H9 (cell line): Measurements from ENCODE around the gene SNPH. TPM values are rescaled to one million over a fixed set of nuclear protein-coding genes. Genes with fewer than 3 reads are reported as not detected.
"Not testable (repeated sequence)": the region's sequence is repeated elsewhere in the genome, so short reads cannot be mapped to it uniquely, and the experiment has no call there.

ENCODE experiments used
- DNase-seq: peaks from one replicate; pipeline ENCODE4 v3.0.0-alpha.2; 2017
- H2AFZ ChIP-seq: one replicate; pipeline ENCODE4 v1.6.1; 2013; ENCODE audit warnings: mild to moderate bottlenecking, low read length, control low read depth, moderate library complexity
- H2AK5ac ChIP-seq: 2 replicates; pipeline ENCODE4 v1.6.1; 2013; ENCODE audit warnings: low read length, control low read depth, mixed read lengths; ENCODE audit not compliant: insufficient read length
- H2BK120ac ChIP-seq: one replicate; pipeline ENCODE4 v1.6.1; 2013; ENCODE audit warnings: low read depth, mild to moderate bottlenecking, low read length, control low read depth, inconsistent platforms; ENCODE audit not compliant: poor library complexity, severe bottlenecking
- H2BK12ac ChIP-seq: 2 replicates; pipeline ENCODE4 v1.6.1; 2013; ENCODE audit warnings: low read length, control low read depth, mixed read lengths, low read depth; ENCODE audit not compliant: insufficient read length
- H2BK15ac ChIP-seq: 2 replicates; pipeline ENCODE4 v1.6.1; 2013; ENCODE audit warnings: low read depth, low read length, control low read depth
- H2BK20ac ChIP-seq: one replicate; pipeline ENCODE4 v1.6.1; 2013; ENCODE audit warnings: low read depth, mild to moderate bottlenecking, low read length, control low read depth, inconsistent platforms; ENCODE audit not compliant: poor library complexity, severe bottlenecking
- H2BK5ac ChIP-seq: 2 replicates; pipeline ENCODE4 v1.6.1; 2013; ENCODE audit warnings: low read length, control low read depth, mixed read lengths; ENCODE audit not compliant: insufficient read length
- H3K14ac ChIP-seq: 2 replicates; pipeline ENCODE4 v1.6.1; 2013; ENCODE audit warnings: low read length, control low read depth; ENCODE audit not compliant: insufficient read depth
- H3K18ac ChIP-seq: 2 replicates; pipeline ENCODE4 v1.6.1; 2013; ENCODE audit warnings: low read depth, mild to moderate bottlenecking, mixed read lengths, low read length, control low read depth; ENCODE audit not compliant: insufficient read length
- H3K23ac ChIP-seq: 2 replicates; pipeline ENCODE4 v1.6.1; 2013; ENCODE audit warnings: low read length, control low read depth, mixed read lengths, low read depth; ENCODE audit not compliant: insufficient read length
- H3K23me2 ChIP-seq: 2 replicates; pipeline ENCODE4 v1.6.1; 2013; ENCODE audit warnings: low read depth, mild to moderate bottlenecking, mixed read lengths, low read length, control low read depth; ENCODE audit not compliant: insufficient read length, poor library complexity, severe bottlenecking
- H3K27ac ChIP-seq: 2 replicates; pipeline ENCODE4 v1.5.1; 2013; ENCODE audit warnings: low read length, control low read depth, mixed read lengths, low read depth; ENCODE audit not compliant: insufficient read length
- H3K27me3 ChIP-seq: 2 replicates; pipeline ENCODE4 v1.6.1; 2013; ENCODE audit warnings: low read length, control low read depth, inconsistent platforms; ENCODE audit not compliant: insufficient read depth
- H3K4ac ChIP-seq: 2 replicates; pipeline ENCODE4 v1.6.1; 2013; ENCODE audit warnings: low read depth, mild to moderate bottlenecking, control low read depth, inconsistent platforms, low read length, moderate library complexity
- H3K4me1 ChIP-seq: 2 replicates; pipeline ENCODE4 v1.6.1; 2013; ENCODE audit warnings: low read length, control low read depth, inconsistent platforms; ENCODE audit not compliant: insufficient read depth
- H3K4me2 ChIP-seq: 2 replicates; pipeline ENCODE4 v1.6.1; 2013; ENCODE audit warnings: low read length, control low read depth, mixed read lengths; ENCODE audit not compliant: insufficient read length, insufficient read depth
- H3K56ac ChIP-seq: 2 replicates; pipeline ENCODE4 v1.6.1; 2013; ENCODE audit warnings: low read depth, mild to moderate bottlenecking, mixed read lengths, low read length, control low read depth; ENCODE audit not compliant: insufficient read length
- H3K79me1 ChIP-seq: 2 replicates; pipeline ENCODE4 v1.6.1; 2013; ENCODE audit warnings: low read depth, mild to moderate bottlenecking, moderate library complexity, low read length, control low read depth, inconsistent platforms; ENCODE audit not compliant: insufficient read depth, poor library complexity, severe bottlenecking
- H3K79me2 ChIP-seq: 2 replicates; pipeline ENCODE4 v1.6.1; 2013; ENCODE audit warnings: low read length, control low read depth, inconsistent platforms; ENCODE audit not compliant: insufficient read depth
- H3K9ac ChIP-seq: 2 replicates; pipeline ENCODE4 v1.6.1; 2013; ENCODE audit warnings: low read length, control low read depth, mixed read lengths; ENCODE audit not compliant: insufficient read length; ENCODE audit errors: extremely low read depth
- H3K9me3 ChIP-seq: one replicate; pipeline ENCODE4 v1.6.1; 2013; ENCODE audit warnings: low read depth, low read length, inconsistent platforms; ENCODE audit not compliant: control insufficient read depth
- H3T11ph ChIP-seq: one replicate; pipeline ENCODE4 v1.6.1; 2013; ENCODE audit warnings: mild to moderate bottlenecking, low read length, control low read depth, inconsistent platforms
- H4K20me1 ChIP-seq: one replicate; pipeline ENCODE4 v1.6.1; 2013; ENCODE audit not compliant: control insufficient read depth, insufficient read length, insufficient read depth
- H4K5ac ChIP-seq: 2 replicates; pipeline ENCODE4 v1.6.1; 2013; ENCODE audit warnings: low read depth, mild to moderate bottlenecking, mixed read lengths, low read length, control low read depth; ENCODE audit not compliant: insufficient read length
- H4K8ac ChIP-seq: replicated peaks from 2 replicates; pipeline ENCODE4 v1.6.1; 2013; ENCODE audit warnings: low read length, control low read depth, mixed read lengths, low read depth; ENCODE audit not compliant: insufficient read length
- H4K91ac ChIP-seq: 2 replicates; pipeline ENCODE4 v1.6.1; 2013; ENCODE audit warnings: low read depth, mild to moderate bottlenecking, moderate library complexity, mixed read lengths, low read length, control low read depth; ENCODE audit not compliant: insufficient read length
- H3K27ac Mint-ChIP-seq, 3 experiments: 2 replicates in 2 of 3; 3 replicates in 1 of 3; pipeline ENCODE4 v1.8.0; 2020 to 2021; ENCODE audit warnings: mixed read lengths in 3 of 3, mild to moderate bottlenecking in 1 of 3, moderate library complexity in 1 of 3
- H3K27me3 Mint-ChIP-seq: 2 replicates; pipeline ENCODE4 v1.8.0; 2021; ENCODE audit warnings: low read depth, mild to moderate bottlenecking, moderate library complexity, mixed read lengths
- H3K36me3 Mint-ChIP-seq, 3 experiments: 2 replicates in 2 of 3; 3 replicates in 1 of 3; pipeline ENCODE4 v1.8.0; 2020 to 2021; ENCODE audit warnings: low read depth in 3 of 3, mixed read lengths in 3 of 3; ENCODE audit not compliant: insufficient read depth in 1 of 3
- H3K4me1 Mint-ChIP-seq, 2 experiments: 2 replicates each; pipeline ENCODE4 v1.8.0; 2020; ENCODE audit warnings: mixed read lengths in 2 of 2
- H3K4me3 Mint-ChIP-seq, 2 experiments: 2 replicates in 1 of 2; 3 replicates in 1 of 2; pipeline ENCODE4 v1.8.0; 2020 to 2021; ENCODE audit warnings: mild to moderate bottlenecking in 2 of 2, mixed read lengths in 2 of 2, moderate library complexity in 1 of 2
- H3K9me3 Mint-ChIP-seq, 2 experiments: 2 replicates in 1 of 2; 3 replicates in 1 of 2; pipeline ENCODE4 v1.8.0; 2020; ENCODE audit warnings: mild to moderate bottlenecking in 2 of 2, mixed read lengths in 2 of 2, moderate library complexity in 1 of 2
- CTCF ChIP-seq: fragments of 200-600 bp; sonication (generic); conservative IDR thresholded peaks from 3 replicates; pipeline ENCODE4 v1.8.0; 2021; ENCODE audit warnings: antibody characterized with exemption, mild to moderate bottlenecking
- WGBS: extraction: QIAGEN DNeasy Blood & Tissue Kit; methylation state at CpG from one replicate; pipeline ENCODE4 v1.1.7; 2013; ENCODE audit warnings: missing lambda C conversion rate, low lambda C conversion rate, mixed read lengths; ENCODE audit not compliant: insufficient read length; ENCODE audit errors: extremely low coverage; 5-methylcytosine and 5-hydroxymethylcytosine counted together
- total RNA-seq: library from RNA; stranded (reverse); gene quantifications from 2 replicates; pipeline ENCODE4 v1.2.1, GENCODE V29; 2021

The SNPH gene
- total RNA-seq, 1 experiment from 2014 or later = 1.8 TPM

DNA sequence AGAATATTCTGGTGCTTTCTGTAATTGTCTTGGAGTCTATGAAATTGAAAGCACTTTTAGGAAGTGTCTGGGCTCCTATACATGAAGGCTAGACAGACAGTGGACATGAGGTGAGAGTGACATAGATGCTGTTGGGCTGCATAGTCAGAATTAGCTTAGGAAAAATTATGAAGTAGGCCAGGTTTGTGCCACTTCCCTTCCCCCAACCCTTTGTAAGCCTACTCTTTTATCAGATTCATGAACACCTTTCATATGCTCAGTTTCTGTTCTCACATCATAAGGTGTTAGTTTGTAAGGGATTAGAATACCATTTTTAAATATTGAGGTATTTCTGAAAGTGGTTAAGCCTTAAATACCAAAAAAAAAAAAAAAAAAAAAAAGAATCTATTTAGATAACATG, 18.4 kb upstream of the SNPH start:
- no peak for TF ChIP-seq CTCF
- no peak overlapping the region for H3T11ph ChIP-seq
- no peaks in the 10 kb centered on the region for H3K9me3 ChIP-seq
- no peak overlapping the region for H3K18ac ChIP-seq
- H3K4me1 ChIP-seq = no peaks in the 10 kb centered on the region
- no peak overlapping the region for H2BK120ac ChIP-seq
- no peaks in the 10 kb centered on the region for H3K23me2 ChIP-seq
- no peak overlapping the region for H2BK5ac ChIP-seq
- Mint-ChIP-seq H3K4me3 (no peak overlapping the region), H3K36me3 (peaks cover 0 to 4% (median 0%) of the 10 kb centered on the region in 3 experiments; a peak in 1 of 7 replicates), H3K27ac (no peak overlapping the region), H3K27me3 (peaks cover 10% of the 10 kb centered on the region), H3K4me1 (peaks cover 0 to 11% of the 10 kb centered on the region in 2 experiments; a peak in 2 of 4 replicates), H3K9me3 (peaks cover 5 to 8% of the 10 kb centered on the region in 2 experiments; a peak in 4 of 5 replicates)
- H3K27me3 ChIP-seq = no peaks in the 10 kb centered on the region
- no peak overlapping the region for H4K5ac ChIP-seq
- no peak overlapping the region for H2AK5ac ChIP-seq
- H3K14ac ChIP-seq = no peak overlapping the region
- no peak overlapping the region for H4K91ac ChIP-seq
- H3K79me2 ChIP-seq = no peaks in the 10 kb centered on the region
- no peak overlapping the region for H3K23ac ChIP-seq
- no peak overlapping the region for H2AFZ ChIP-seq
- H4K20me1 ChIP-seq = no peaks in the 10 kb centered on the region
- no peak overlapping the region for H3K9ac ChIP-seq
- no peaks in the 10 kb centered on the region for H3K79me1 ChIP-seq
- no peak overlapping the region for H3K4me2 ChIP-seq
- H2BK15ac ChIP-seq = no peak overlapping the region
- no peak overlapping the region for H3K4ac ChIP-seq
- no peak overlapping the region for H2BK12ac ChIP-seq
- H4K8ac ChIP-seq = no peak overlapping the region
- no peak overlapping the region for H2BK20ac ChIP-seq
- no peak for DNase-seq
- no peak overlapping the region for H3K56ac ChIP-seq
- H3K27ac ChIP-seq = no peak overlapping the region

DNA sequence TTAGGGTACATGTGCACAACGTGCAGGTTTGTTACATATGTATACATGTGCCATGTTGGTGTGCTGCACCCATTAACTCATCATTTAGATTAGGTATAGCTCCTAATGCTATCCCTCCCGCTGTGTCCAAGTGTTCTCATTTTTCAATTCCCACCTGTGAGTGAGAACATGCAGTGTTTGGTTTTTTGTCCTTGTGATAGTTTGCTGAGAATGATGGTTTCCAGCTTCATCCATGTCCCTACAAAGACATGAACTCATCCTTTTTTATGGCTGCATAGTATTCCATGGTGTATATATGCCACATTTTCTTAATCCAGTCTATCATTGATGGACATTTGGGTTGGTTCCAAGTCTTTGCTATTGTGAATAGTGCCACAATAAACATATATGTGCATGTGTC, 15.8 kb upstream of the SNPH start:
- H3K56ac ChIP-seq, H2AK5ac ChIP-seq, H2BK15ac ChIP-seq, H2BK12ac ChIP-seq, H4K91ac ChIP-seq, H2AFZ ChIP-seq, H3K79me2 ChIP-seq, H3K79me1 ChIP-seq, H3K9me3 ChIP-seq, H3K4ac ChIP-seq, H3K27ac Mint-ChIP-seq, H3K27ac ChIP-seq, H3K9me3 Mint-ChIP-seq, H3T11ph ChIP-seq, H4K20me1 ChIP-seq, H3K9ac ChIP-seq, H3K18ac ChIP-seq, H2BK5ac ChIP-seq, H3K4me3 Mint-ChIP-seq, H2BK20ac ChIP-seq, H3K23me2 ChIP-seq, H2BK120ac ChIP-seq, H3K14ac ChIP-seq, H3K27me3 ChIP-seq, H3K36me3 Mint-ChIP-seq, H4K8ac ChIP-seq, H3K23ac ChIP-seq, H4K5ac ChIP-seq, DNase-seq, H3K4me1 ChIP-seq, H3K4me2 ChIP-seq: not testable (repeated sequence)
- H3K4me1 Mint-ChIP-seq = peaks cover 0 to 12% of the 10 kb centered on the region in 2 experiments; a peak in 2 of 4 replicates
- no CpG with 5 or more reads among the region's 2 CpGs for WGBS
- H3K27me3 Mint-ChIP-seq = peaks cover 12% of the 10 kb centered on the region
